NB4 (cell line): ENCODE results near the gene TMED1.

Experiments used
- CTCF ChIP-seq: IDR thresholded peaks from one replicate; pipeline ENCODE4 v1.5.1; 2012; ENCODE audit warnings: low read depth, low read length
- MYC ChIP-seq: IDR thresholded peaks from 2 replicates; pipeline ENCODE4 v1.6.1; 2011; ENCODE audit warnings: low read depth, low read length
- POLR2A ChIP-seq: IDR thresholded peaks from 2 replicates; pipeline ENCODE4 v1.6.1; 2011; ENCODE audit warnings: mild to moderate bottlenecking; ENCODE audit not compliant: insufficient read length; ENCODE audit errors: extremely low read depth

- TF ChIP-seq POLR2A (no peak), CTCF (no peak), MYC (no peak)
These were observed 45.5 kb upstream of the TMED1 start for GRCh38 chr19:10881403-10882107.
